CD4-positive, alpha-beta T cell treated with Interleukin-17A for 1 hour (primary cell): ENCODE data around the gene SSX4.
A peak's percentile ranks its signal among the peaks of the same experiment; 100 is the strongest.
"Not testable (repeated sequence)": the region's sequence is repeated elsewhere in the genome, so short reads cannot be mapped to it uniquely, and the experiment has no call there.

Experiments
- DNase-seq: peaks from one replicate; pipeline ENCODE4 v3.0.0-alpha.2; 2020

SSX4 gene

GRCh38 chrX:48383239-48383638 is at the start of gene SSX4:
Gene SSX4 (plus strand): TSS chrX:48383539. CDS start chrX:48384054, 515 bp downstream.
- not testable (repeated sequence) for DNase-seq

GRCh38 chrX:48346059-48346458 is 37.3 kb upstream of the SSX4 start:
- not testable (repeated sequence) for DNase-seq

- DNase-seq = not testable (repeated sequence)
These were observed 26.8 kb upstream of the SSX4 start, which contains the start of gene SSX3 for GRCh38 chrX:48356315-48357094. Gene SSX3 (minus strand): TSS chrX:48356703. CDS start chrX:48355249, 1,454 bp downstream.

- DNase-seq = no peak
These were observed 25.7 kb upstream of the SSX4 start for GRCh38 chrX:48357681-48358080.

GRCh38 chrX:48359281-48359680 is 24.1 kb upstream of the SSX4 start:
- not testable (repeated sequence) for DNase-seq

- not testable (repeated sequence) for DNase-seq
These were observed 15.5 kb upstream of the SSX4 start for GRCh38 chrX:48367717-48368408.

- DNase-seq = not testable (repeated sequence)
These were observed 12.9 kb upstream of the SSX4 start for GRCh38 chrX:48370408-48370807.

- not testable (repeated sequence) for DNase-seq
These were observed 13.6 kb downstream of the SSX4 start for GRCh38 chrX:48396931-48397330.

GRCh38 chrX:48397825-48398224 is 14.5 kb downstream of the SSX4 start:
- not testable (repeated sequence) for DNase-seq

- DNase-seq = not testable (repeated sequence)
These were observed 28.5 kb downstream of the SSX4 start, which contains the start of gene SSX4B for GRCh38 chrX:48411860-48412259. Gene SSX4B (minus strand): TSS chrX:48411960. CDS start chrX:48411372, 588 bp downstream.

- not testable (repeated sequence) for DNase-seq
These were observed 43.8 kb downstream of the SSX4 start for GRCh38 chrX:48427027-48427716.

- DNase-seq = not testable (repeated sequence)
These were observed 46.3 kb downstream of the SSX4 start for GRCh38 chrX:48429606-48430005.

- not testable (repeated sequence) for DNase-seq
These were observed 46.8 kb downstream of the SSX4 start for GRCh38 chrX:48430166-48430565.

GRCh38 chrX:48433713-48434112 is 50.4 kb downstream of the SSX4 start:
- DNase-seq = peak; percentile 23
